SK-N-SH (cell line): ENCODE results near the gene NRF1. TPM values are rescaled to one million over a fixed set of nuclear protein-coding genes. Genes with fewer than 3 reads are reported as not detected.

ENCODE experiments used
- CTCF ChIA-PET: fragments of 300-600, 350-600 bp; formaldehyde crosslinking; extraction: SDS; loops from one replicate; lab custom pipeline; 2021; lab: Yijun Ruan, JAX
- POLR2A ChIA-PET: fragments of 350-600 bp; sonication (Branson Sonifier 250); formaldehyde crosslinking; extraction: SDS; loops from one replicate; lab custom pipeline; 2020; ENCODE audit warnings: antibody characterized with exemption, inconsistent platforms; lab: Yijun Ruan, JAX
- DNase-seq: peaks from one replicate; pipeline ENCODE4 v3.0.0; 2012
- H2AFZ ChIP-seq: fragments of 200-600 bp; sonication (generic); 2 replicates; pipeline ENCODE4 v1.8.1; 2016; ENCODE audit warnings: antibody characterized with exemption, mild to moderate bottlenecking, low read depth
- H3F3A ChIP-seq: fragments of 200-600 bp; sonication (generic); replicated peaks from 2 replicates; pipeline ENCODE3; 2016; ENCODE audit warnings: antibody characterized with exemption, mild to moderate bottlenecking; ENCODE audit not compliant: insufficient read depth
- H3K27ac ChIP-seq, 2 experiments: fragments of 200-500 bp in 1 of 2; fragments of 200-600 bp in 1 of 2; sonication (Bioruptor generic) in 1 of 2; sonication (generic), shearing (Covaris generic) in 1 of 2; 2 replicates each; pipeline versions ENCODE4 v1.5.1 to v1.6.1; 2014 to 2016; ENCODE audit warnings: low read depth in 2 of 2, inconsistent platforms in 1 of 2, low read length in 1 of 2, mild to moderate bottlenecking in 1 of 2, mixed read lengths in 1 of 2
- H3K27me3 ChIP-seq: fragments of 200-600 bp; sonication (generic), shearing (Covaris generic); 2 replicates; pipeline ENCODE4 v1.6.1; 2016; ENCODE audit warnings: mixed run types; ENCODE audit not compliant: insufficient read depth
- H3K36me3 ChIP-seq, 2 experiments: fragments of 200-500 bp in 1 of 2; fragments of 200-600 bp in 1 of 2; sonication (Bioruptor generic) in 1 of 2; sonication (generic) in 1 of 2; replicated peaks in 1 of 2; 2 replicates each; pipeline versions ENCODE3 to v1.5.1; 2014 to 2016; ENCODE audit warnings: low read length in 1 of 2, mild to moderate bottlenecking in 1 of 2; ENCODE audit not compliant: insufficient read depth in 2 of 2, control insufficient read depth in 1 of 2
- H3K4me1 ChIP-seq, 2 experiments: fragments of 200-500 bp in 1 of 2; fragments of 200-600 bp in 1 of 2; sonication (Bioruptor generic) in 1 of 2; sonication (generic), shearing (Covaris generic) in 1 of 2; 2 replicates each; pipeline versions ENCODE4 v1.5.1 to v1.6.1; 2014 to 2016; ENCODE audit warnings: low read depth in 1 of 2, low read length in 1 of 2, mixed run types in 1 of 2; ENCODE audit not compliant: insufficient read depth in 2 of 2, control insufficient read depth in 1 of 2
- H3K4me2 ChIP-seq: fragments of 200-600 bp; sonication (generic), shearing (Covaris generic); 2 replicates; pipeline ENCODE4 v1.6.1; 2017; ENCODE audit warnings: mixed run types
- H3K4me3 ChIP-seq, 2 experiments: fragments of 200-500 bp in 1 of 2; fragments of 200-600 bp in 1 of 2; sonication (Bioruptor generic) in 1 of 2; sonication (generic), shearing (Covaris generic) in 1 of 2; 2 replicates each; pipeline versions ENCODE4 v1.5.1 to v1.8.1; 2014 to 2016; ENCODE audit warnings: low read depth in 2 of 2, inconsistent platforms in 1 of 2, low read length in 1 of 2, mild to moderate bottlenecking in 1 of 2, mixed read lengths in 1 of 2, moderate library complexity in 1 of 2
- H3K79me2 ChIP-seq: fragments of 200-600 bp; sonication (generic); 2 replicates; pipeline ENCODE4 v1.8.1; 2017; ENCODE audit warnings: mild to moderate bottlenecking; ENCODE audit not compliant: insufficient read depth
- H3K9ac ChIP-seq: fragments of 200-600 bp; sonication (generic); 2 replicates; pipeline ENCODE4 v1.6.1; 2017; ENCODE audit warnings: mixed run types
- H3K9me2 ChIP-seq: fragments of 200-600 bp; sonication (generic); 2 replicates; pipeline ENCODE4 v1.6.1; 2017; ENCODE audit warnings: mixed run types
- H3K9me3 ChIP-seq: fragments of 200-600 bp; sonication (generic); 2 replicates; pipeline ENCODE4 v1.6.1; 2017; ENCODE audit warnings: mixed run types, mild to moderate bottlenecking, moderate library complexity
- H4K20me1 ChIP-seq: fragments of 200-600 bp; sonication (generic); 2 replicates; pipeline ENCODE4 v1.6.1; 2017; ENCODE audit warnings: mild to moderate bottlenecking, mixed run types; ENCODE audit not compliant: insufficient read depth
- ELF1 ChIP-seq: IDR thresholded peaks from 2 replicates; pipeline ENCODE4 v1.4.0; 2012
- EP300 ChIP-seq, 2 experiments: IDR thresholded peaks; 2 replicates each; pipeline versions ENCODE4 v1.4.0 to v1.6.1; 2012; ENCODE audit warnings: borderline replicate concordance in 1 of 2, low read depth in 1 of 2, low read length in 1 of 2
- EZH2phosphoT487 ChIP-seq: fragments of 200-600 bp; sonication (generic); IDR thresholded peaks from 2 replicates; pipeline ENCODE4 v1.6.1; 2017; ENCODE audit warnings: low read depth, mixed run types, mild to moderate bottlenecking, antibody characterized with exemption, moderate library complexity, borderline replicate concordance
- FOXM1 ChIP-seq: IDR thresholded peaks from 2 replicates; pipeline ENCODE4 v1.4.0; 2012; ENCODE audit warnings: low read depth, mild to moderate bottlenecking
- MEF2A ChIP-seq: IDR thresholded peaks from 2 replicates; pipeline ENCODE4 v1.4.0; 2012; ENCODE audit warnings: low read depth, borderline replicate concordance
- MXI1 ChIP-seq: IDR thresholded peaks from 2 replicates; pipeline ENCODE4 v1.6.1; 2012; ENCODE audit warnings: mild to moderate bottlenecking, low read depth, low read length, improper control_type of control experiment
- RAD21 ChIP-seq: IDR thresholded peaks from 2 replicates; pipeline ENCODE4 v1.6.1; 2012; ENCODE audit warnings: mild to moderate bottlenecking, low read length
- RCOR1 ChIP-seq: fragments of 150-350 bp; IDR thresholded peaks from 2 replicates; pipeline ENCODE4 v1.6.1; 2017; ENCODE audit warnings: antibody characterized with exemption, low read length
- RXRA ChIP-seq: IDR thresholded peaks from 2 replicates; pipeline ENCODE4 v1.4.0; 2012; ENCODE audit warnings: low read depth, mild to moderate bottlenecking, borderline replicate concordance
- SIN3A ChIP-seq: IDR thresholded peaks from 2 replicates; pipeline ENCODE4 v1.6.1; 2012; ENCODE audit warnings: low read depth, mild to moderate bottlenecking, low read length, moderate library complexity, borderline replicate concordance
- WGBS: methylation state at CpG from one replicate; pipeline ENCODE4 v1.1.6; 2017; ENCODE audit warnings: low lambda C conversion rate; 5-methylcytosine and 5-hydroxymethylcytosine counted together
- polyA plus RNA-seq, 3 experiments: library from polyadenylated mRNA; depleted of rRNA; stranded (reverse); fragments of >200 nt; gene quantifications; 2 replicates each; pipeline ENCODE4 v1.2.3, GENCODE V29; 2012
- TF ChIP-seq, protein P1 (sequence below): fragments of 200-600 bp; sonication (generic); IDR thresholded peaks from 2 replicates; pipeline ENCODE4 v1.6.1; 2017; ENCODE audit warnings: antibody characterized with exemption, mild to moderate bottlenecking, moderate library complexity
- TF ChIP-seq, protein P2 (sequence below): IDR thresholded peaks from 2 replicates; pipeline ENCODE4 v1.6.1; 2012; ENCODE audit warnings: mild to moderate bottlenecking, low read depth, low read length, moderate library complexity
- TF ChIP-seq, protein P3 (sequence below): IDR thresholded peaks from 2 replicates; pipeline ENCODE4 v1.4.0; 2012; ENCODE audit warnings: low read depth, borderline replicate concordance

Gene NRF1
- polyA plus RNA-seq, 1 of the 3 experiments (the other 2 are of a cell fraction) = 10.9 TPM

DNA sequence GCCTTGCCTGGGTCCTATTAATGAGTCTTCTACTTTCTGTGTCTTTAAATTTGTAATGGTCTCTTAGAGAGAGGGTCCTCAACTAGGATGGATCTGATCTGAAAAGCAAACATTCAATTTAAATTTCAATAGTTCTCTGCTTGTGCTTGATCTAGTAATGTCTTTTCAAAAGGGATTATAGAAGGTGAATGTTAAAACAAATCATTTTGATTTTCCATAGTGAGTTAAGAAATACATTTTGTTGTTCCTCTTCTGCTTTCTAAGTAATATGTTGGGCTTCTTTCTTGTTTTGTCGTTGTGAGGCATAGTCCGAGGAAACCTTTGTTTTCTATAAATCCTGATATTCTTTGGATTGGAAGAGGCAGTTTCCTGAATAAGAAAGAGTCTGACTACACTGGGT is 18.8 kb downstream of the NRF1 start:
- TF ChIP-seq MEF2A (no peak), EZH2phosphoT487 (no peak), RAD21 (no peak), RXRA (no peak), RCOR1 (no peak), MXI1 (no peak), EP300 (IDR thresholded peaks at IDR 0.05; ENCODE audit: borderline replicate concordance in 1 of 2, low read depth in 1 of 2, low read length in 1 of 2) (no peak), ELF1 (no peak), SIN3A (no peak), FOXM1 (no peak)
- TF ChIP-seq, protein P1, sequence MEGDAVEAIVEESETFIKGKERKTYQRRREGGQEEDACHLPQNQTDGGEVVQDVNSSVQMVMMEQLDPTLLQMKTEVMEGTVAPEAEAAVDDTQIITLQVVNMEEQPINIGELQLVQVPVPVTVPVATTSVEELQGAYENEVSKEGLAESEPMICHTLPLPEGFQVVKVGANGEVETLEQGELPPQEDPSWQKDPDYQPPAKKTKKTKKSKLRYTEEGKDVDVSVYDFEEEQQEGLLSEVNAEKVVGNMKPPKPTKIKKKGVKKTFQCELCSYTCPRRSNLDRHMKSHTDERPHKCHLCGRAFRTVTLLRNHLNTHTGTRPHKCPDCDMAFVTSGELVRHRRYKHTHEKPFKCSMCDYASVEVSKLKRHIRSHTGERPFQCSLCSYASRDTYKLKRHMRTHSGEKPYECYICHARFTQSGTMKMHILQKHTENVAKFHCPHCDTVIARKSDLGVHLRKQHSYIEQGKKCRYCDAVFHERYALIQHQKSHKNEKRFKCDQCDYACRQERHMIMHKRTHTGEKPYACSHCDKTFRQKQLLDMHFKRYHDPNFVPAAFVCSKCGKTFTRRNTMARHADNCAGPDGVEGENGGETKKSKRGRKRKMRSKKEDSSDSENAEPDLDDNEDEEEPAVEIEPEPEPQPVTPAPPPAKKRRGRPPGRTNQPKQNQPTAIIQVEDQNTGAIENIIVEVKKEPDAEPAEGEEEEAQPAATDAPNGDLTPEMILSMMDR = no peak
- TF ChIP-seq, protein P2, sequence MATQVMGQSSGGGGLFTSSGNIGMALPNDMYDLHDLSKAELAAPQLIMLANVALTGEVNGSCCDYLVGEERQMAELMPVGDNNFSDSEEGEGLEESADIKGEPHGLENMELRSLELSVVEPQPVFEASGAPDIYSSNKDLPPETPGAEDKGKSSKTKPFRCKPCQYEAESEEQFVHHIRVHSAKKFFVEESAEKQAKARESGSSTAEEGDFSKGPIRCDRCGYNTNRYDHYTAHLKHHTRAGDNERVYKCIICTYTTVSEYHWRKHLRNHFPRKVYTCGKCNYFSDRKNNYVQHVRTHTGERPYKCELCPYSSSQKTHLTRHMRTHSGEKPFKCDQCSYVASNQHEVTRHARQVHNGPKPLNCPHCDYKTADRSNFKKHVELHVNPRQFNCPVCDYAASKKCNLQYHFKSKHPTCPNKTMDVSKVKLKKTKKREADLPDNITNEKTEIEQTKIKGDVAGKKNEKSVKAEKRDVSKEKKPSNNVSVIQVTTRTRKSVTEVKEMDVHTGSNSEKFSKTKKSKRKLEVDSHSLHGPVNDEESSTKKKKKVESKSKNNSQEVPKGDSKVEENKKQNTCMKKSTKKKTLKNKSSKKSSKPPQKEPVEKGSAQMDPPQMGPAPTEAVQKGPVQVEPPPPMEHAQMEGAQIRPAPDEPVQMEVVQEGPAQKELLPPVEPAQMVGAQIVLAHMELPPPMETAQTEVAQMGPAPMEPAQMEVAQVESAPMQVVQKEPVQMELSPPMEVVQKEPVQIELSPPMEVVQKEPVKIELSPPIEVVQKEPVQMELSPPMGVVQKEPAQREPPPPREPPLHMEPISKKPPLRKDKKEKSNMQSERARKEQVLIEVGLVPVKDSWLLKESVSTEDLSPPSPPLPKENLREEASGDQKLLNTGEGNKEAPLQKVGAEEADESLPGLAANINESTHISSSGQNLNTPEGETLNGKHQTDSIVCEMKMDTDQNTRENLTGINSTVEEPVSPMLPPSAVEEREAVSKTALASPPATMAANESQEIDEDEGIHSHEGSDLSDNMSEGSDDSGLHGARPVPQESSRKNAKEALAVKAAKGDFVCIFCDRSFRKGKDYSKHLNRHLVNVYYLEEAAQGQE = no peak
- TF ChIP-seq, protein P3, sequence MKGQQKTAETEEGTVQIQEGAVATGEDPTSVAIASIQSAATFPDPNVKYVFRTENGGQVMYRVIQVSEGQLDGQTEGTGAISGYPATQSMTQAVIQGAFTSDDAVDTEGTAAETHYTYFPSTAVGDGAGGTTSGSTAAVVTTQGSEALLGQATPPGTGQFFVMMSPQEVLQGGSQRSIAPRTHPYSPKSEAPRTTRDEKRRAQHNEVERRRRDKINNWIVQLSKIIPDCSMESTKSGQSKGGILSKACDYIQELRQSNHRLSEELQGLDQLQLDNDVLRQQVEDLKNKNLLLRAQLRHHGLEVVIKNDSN = no peak
- H3K79me2 ChIP-seq = peaks cover 87% of the 10 kb centered on the region
- WGBS = 85% methylated on average over 2 of the region's 2 CpGs
- POLR2A ChIA-PET = no interaction called here
- CTCF ChIA-PET = interaction anchor here (0.7 to 13.6 kb wide), 5 partner anchors 13 to 420 kb away, joined by 3 to 214 read pairs (median 3); partner anchors contain the start of gene NRF1
- no peaks in the 10 kb centered on the region for H3K9me3 ChIP-seq
- H3K4me1 ChIP-seq = no peaks in the 10 kb centered on the region
- no peak overlapping the region for H3K4me3 ChIP-seq
- no peak overlapping the region for H3K27ac ChIP-seq
- H2AFZ ChIP-seq = no peak overlapping the region
- H3K27me3 ChIP-seq = no peaks in the 10 kb centered on the region
- no peak for DNase-seq
- no peaks in the 10 kb centered on the region for H3K9me2 ChIP-seq
- peaks cover 0 to 24% of the 10 kb centered on the region in 2 experiments for H3K36me3 ChIP-seq
- H3K9ac ChIP-seq = no peak overlapping the region
- H4K20me1 ChIP-seq = peaks cover 12% of the 10 kb centered on the region; the same call in 1 of the 2 replicates
- H3F3A ChIP-seq = peaks cover 13% of the 10 kb centered on the region
- H3K4me2 ChIP-seq = no peak overlapping the region
